Stomach (tissue), 4 donors: ENCODE data around the gene MAGEB16.

Experiments
- CTCF ChIP-seq, 7 experiments: fragments of 450-650 bp in 4 of 7; fragments of 200-600 bp in 3 of 7; sonication (generic) in 3 of 7; IDR thresholded peaks; one replicate each; pipeline ENCODE4 v1.5.1; 2016 to 2019; ENCODE audit warnings: antibody characterized with exemption in 7 of 7, control low read depth in 2 of 7, mild to moderate bottlenecking in 1 of 7
- POLR2A ChIP-seq, 4 donors: fragments of 450-650 bp; IDR thresholded peaks; one replicate each; pipeline ENCODE4 v1.6.1; 2016; ENCODE audit warnings: antibody characterized with exemption in 4 of 4, control low read depth in 2 of 4, mild to moderate bottlenecking in 1 of 4, moderate library complexity in 1 of 4

- TF ChIP-seq POLR2A (IDR thresholded peaks at IDR 0.05) (no peak), CTCF (IDR thresholded peaks at IDR 0.05) (no peak)
Measured at GRCh38 chrX:35819241-35819640, 21.1 kb downstream of the MAGEB16 start.
